GM23248 (cell line): ENCODE data around the gene EGFLAM.

Source experiments
- EZH2 ChIP-seq: fragments of 200-600 bp; sonication (generic); IDR thresholded peaks from 2 replicates; pipeline ENCODE4 v1.6.1; 2018; ENCODE audit warnings: antibody characterized with exemption, mild to moderate bottlenecking; ENCODE audit not compliant: insufficient read depth, poor library complexity, severe bottlenecking
- EZH2phosphoT487 ChIP-seq: fragments of 200-600 bp; sonication (generic); IDR thresholded peaks from 2 replicates; pipeline ENCODE4 v1.6.1; 2018; ENCODE audit warnings: antibody characterized with exemption, moderate library complexity, mild to moderate bottlenecking, low read depth; ENCODE audit not compliant: insufficient read depth

DNA sequence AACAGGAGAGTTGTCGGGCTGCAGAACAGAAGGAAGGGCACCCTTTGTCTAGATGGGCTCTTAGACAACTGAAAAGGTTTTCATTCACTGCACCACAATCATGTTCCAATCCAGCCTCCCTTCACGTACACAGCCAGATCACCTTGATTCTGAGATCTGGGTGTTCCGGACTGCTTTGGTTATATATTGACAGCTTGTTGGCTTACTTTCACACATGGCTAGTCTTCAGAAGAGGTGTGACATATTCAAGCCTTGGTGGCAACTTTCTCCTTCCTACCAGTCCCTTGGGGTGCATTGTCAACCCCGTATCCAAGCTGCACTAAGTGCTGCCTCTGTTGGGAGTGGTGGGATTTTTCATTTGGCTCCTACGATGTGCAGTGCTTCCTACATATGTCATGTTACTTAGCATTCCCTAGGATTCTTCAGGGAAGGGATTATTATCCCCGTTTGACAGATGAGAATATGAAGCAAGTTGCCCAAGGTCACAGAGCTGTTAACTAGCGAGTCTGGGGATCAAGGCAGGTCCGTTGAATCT, 197.5 kb downstream of the EGFLAM start:
- TF ChIP-seq EZH2phosphoT487 (no peak), EZH2 (no peak)
